Bronchial epithelial cell (primary cell): ENCODE data around the gene TPK1. TPM values are rescaled to one million over a fixed set of nuclear protein-coding genes. Genes with fewer than 3 reads are reported as not detected.

Source experiments
- DNase-seq: peaks from one replicate; pipeline ENCODE4 v3.0.0-alpha.2; 2010; ENCODE audit warnings: low read depth
- FAIRE-seq: peaks from 2 replicates; lab custom pipeline; 2011; peaks lifted over from hg19 to GRCh38; lab: Jason Lieb, UNC
- H3K27me3 ChIP-seq: 2 replicates; pipeline ENCODE4 v1.5.1; 2011; ENCODE audit warnings: low read length; ENCODE audit not compliant: control insufficient read depth, insufficient read depth
- H3K36me3 ChIP-seq: 2 replicates; pipeline ENCODE4 v1.5.1; 2011; ENCODE audit warnings: low read length; ENCODE audit not compliant: control insufficient read depth, insufficient read depth
- H3K4me3 ChIP-seq: 2 replicates; pipeline ENCODE4 v1.5.1; 2011; ENCODE audit warnings: mild to moderate bottlenecking, low read depth, low read length, control low read depth
- CTCF ChIP-seq: IDR thresholded peaks from 2 replicates; pipeline ENCODE4 v1.5.1; 2011; ENCODE audit warnings: mild to moderate bottlenecking, moderate library complexity, low read length, control low read depth, inconsistent platforms; ENCODE audit not compliant: insufficient read depth, severe bottlenecking
- total RNA-seq: library from RNA; depleted of rRNA; stranded (reverse); fragments of >200 nt; gene quantifications from 2 replicates; pipeline ENCODE4 v1.2.1, GENCODE V29; 2014

TPK1 gene
- total RNA-seq, 1 donor from 2014 or later, result 2.4 TPM

DNA sequence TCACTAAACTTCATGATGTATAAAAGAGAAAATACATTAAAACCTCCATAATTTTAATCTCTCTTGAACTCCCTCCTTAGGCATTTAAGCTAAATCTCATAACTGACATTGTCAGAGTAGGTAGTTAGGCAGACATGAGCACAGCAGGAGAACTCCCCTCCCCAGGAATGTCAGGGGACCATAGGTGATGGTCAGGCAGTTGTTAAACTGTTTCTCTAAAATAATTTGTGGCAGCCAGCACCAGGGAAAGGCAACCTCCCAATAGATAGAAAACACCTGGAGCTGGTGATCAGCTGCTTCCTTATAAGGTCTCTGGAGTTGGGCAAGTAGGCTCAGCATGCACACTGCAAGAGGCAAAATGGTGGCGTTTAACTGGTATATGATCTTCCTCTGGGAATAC, 73.0 kb downstream of the TPK1 start:
- H3K36me3 ChIP-seq, result no peaks in the 10 kb centered on the region
- no peaks in the 10 kb centered on the region for H3K27me3 ChIP-seq
- H3K4me3 ChIP-seq, result no peak overlapping the region
- no peak for TF ChIP-seq CTCF
- FAIRE-seq, result no peak
- no peak for DNase-seq

GRCh38 chr7:144761493-144761892, 74.4 kb downstream of the TPK1 start:
- no peak for TF ChIP-seq CTCF
- Histone ChIP-seq H3K27me3 (no peaks in the 10 kb centered on the region), H3K4me3 (no peak overlapping the region), H3K36me3 (no peaks in the 10 kb centered on the region)
- FAIRE-seq (no peak), DNase-seq (peak; percentile 13)

- Histone ChIP-seq H3K36me3 (no peaks in the 10 kb centered on the region), H3K4me3 (no peak overlapping the region), H3K27me3 (no peaks in the 10 kb centered on the region)
- DNase-seq, result no peak
- no peak for TF ChIP-seq CTCF
- FAIRE-seq, result no peak
Observed at GRCh38 chr7:144759653-144760052, 76.2 kb downstream of the TPK1 start.

DNA sequence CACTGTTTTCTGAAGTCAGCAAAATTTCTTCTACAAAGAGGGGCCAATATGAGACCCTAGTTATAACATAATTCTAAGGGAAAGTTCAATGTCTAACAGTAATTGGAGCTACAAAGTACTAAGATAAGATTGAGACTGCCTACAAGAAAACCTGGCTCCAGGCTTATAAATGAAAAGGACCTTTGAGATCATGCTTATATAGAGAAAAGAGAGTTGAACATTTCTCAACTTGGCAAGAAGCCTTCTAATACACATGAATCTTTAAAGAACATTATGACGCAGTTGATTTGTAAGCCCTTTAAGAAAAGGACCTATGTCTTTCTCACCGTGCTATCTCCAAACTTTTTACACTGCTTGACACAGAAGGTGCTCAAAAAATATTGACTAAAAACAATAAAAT, 87.9 kb downstream of the TPK1 start:
- no peaks in the 10 kb centered on the region for H3K36me3 ChIP-seq
- no peak for TF ChIP-seq CTCF
- FAIRE-seq (no peak), DNase-seq (no peak)
- no peak overlapping the region for H3K4me3 ChIP-seq
- H3K27me3 ChIP-seq, result no peaks in the 10 kb centered on the region

DNA sequence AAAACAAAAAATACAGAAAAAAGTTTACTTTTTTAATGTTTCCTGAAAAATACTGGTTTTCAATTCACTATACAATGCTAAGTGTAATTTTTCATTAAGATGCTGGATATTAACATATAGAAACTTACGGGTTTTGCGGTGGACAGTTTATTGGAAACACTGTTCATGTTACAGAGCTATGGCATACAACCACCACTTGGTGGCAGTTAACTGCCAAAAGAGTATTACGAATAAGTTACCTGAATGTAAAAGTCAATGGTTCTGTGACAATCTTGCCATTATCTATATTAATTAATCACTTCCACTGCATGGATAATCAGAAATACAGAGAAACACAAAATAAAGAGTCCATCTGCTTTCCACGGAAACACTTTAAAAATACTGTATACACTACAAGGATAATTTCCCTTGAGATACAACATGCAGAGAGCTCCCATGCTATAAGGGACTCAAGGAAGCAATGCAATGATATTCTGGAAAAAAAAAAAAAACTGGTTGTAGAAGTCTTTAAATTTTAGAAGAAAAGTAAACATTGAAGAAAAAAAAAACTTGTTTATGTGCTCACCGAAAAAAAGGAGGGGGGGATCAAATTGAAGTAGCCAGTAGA, 97.0 kb downstream of the TPK1 start:
- no peak for FAIRE-seq
- TF ChIP-seq CTCF, result peak; percentile 51
- DNase-seq, result peak; percentile 36
- H3K36me3 ChIP-seq, result no peaks in the 10 kb centered on the region
- H3K27me3 ChIP-seq, result no peaks in the 10 kb centered on the region
- H3K4me3 ChIP-seq, result no peak overlapping the region

GRCh38 chr7:144738146-144738545, 97.7 kb downstream of the TPK1 start:
- H3K4me3 ChIP-seq, result no peak overlapping the region
- FAIRE-seq (no peak), DNase-seq (no peak)
- H3K36me3 ChIP-seq, result no peaks in the 10 kb centered on the region
- TF ChIP-seq CTCF, result no peak
- no peaks in the 10 kb centered on the region for H3K27me3 ChIP-seq
